ENCODE data around the gene FAM120C. TPM values are rescaled to one million over a fixed set of nuclear protein-coding genes. Genes with fewer than 3 reads are reported as not detected.

The FAM120C gene
- total RNA-seq, 1 donor from 2014 or later: 7.0 TPM

DNA sequence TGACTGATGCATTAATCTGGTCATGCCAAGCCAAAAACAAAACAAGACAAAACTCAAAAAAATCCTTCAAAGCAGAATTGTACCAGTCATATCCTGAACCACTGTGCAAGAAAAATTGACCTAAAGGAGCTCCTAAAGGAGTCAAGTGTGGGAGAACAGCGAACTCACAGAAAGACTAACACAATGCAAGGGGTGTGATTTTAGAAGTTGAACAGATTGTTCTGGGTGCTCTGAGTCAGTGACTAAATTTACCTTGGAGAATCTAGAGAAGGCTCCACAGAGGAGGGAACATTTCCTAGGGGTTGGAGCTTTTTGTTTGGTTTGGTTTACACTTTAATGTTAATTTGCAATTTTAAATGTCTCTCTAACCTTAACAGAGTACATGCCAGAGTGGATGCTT, 89.9 kb downstream of the FAM120C start:
- H3K4me3 Mint-ChIP-seq (ENCODE audit: unreplicated experiment): no peak overlapping the region
- DNase-seq (ENCODE audit: low spot score): no peak
- TF ChIP-seq, protein P1, sequence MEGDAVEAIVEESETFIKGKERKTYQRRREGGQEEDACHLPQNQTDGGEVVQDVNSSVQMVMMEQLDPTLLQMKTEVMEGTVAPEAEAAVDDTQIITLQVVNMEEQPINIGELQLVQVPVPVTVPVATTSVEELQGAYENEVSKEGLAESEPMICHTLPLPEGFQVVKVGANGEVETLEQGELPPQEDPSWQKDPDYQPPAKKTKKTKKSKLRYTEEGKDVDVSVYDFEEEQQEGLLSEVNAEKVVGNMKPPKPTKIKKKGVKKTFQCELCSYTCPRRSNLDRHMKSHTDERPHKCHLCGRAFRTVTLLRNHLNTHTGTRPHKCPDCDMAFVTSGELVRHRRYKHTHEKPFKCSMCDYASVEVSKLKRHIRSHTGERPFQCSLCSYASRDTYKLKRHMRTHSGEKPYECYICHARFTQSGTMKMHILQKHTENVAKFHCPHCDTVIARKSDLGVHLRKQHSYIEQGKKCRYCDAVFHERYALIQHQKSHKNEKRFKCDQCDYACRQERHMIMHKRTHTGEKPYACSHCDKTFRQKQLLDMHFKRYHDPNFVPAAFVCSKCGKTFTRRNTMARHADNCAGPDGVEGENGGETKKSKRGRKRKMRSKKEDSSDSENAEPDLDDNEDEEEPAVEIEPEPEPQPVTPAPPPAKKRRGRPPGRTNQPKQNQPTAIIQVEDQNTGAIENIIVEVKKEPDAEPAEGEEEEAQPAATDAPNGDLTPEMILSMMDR (IDR thresholded peaks at IDR 0.05; ENCODE audit: unreplicated experiment): no peak
- H3K9me3 Mint-ChIP-seq (ENCODE audit: unreplicated experiment): no peaks in the 10 kb centered on the region
- H3K27me3 Mint-ChIP-seq (ENCODE audit: unreplicated experiment): no peaks in the 10 kb centered on the region
- no peak overlapping the region for H3K27ac Mint-ChIP-seq (ENCODE audit: unreplicated experiment)
- H3K36me3 Mint-ChIP-seq (ENCODE audit: low read depth, unreplicated experiment): no peaks in the 10 kb centered on the region
- H3K4me1 Mint-ChIP-seq (ENCODE audit: unreplicated experiment): no peaks in the 10 kb centered on the region

DNA sequence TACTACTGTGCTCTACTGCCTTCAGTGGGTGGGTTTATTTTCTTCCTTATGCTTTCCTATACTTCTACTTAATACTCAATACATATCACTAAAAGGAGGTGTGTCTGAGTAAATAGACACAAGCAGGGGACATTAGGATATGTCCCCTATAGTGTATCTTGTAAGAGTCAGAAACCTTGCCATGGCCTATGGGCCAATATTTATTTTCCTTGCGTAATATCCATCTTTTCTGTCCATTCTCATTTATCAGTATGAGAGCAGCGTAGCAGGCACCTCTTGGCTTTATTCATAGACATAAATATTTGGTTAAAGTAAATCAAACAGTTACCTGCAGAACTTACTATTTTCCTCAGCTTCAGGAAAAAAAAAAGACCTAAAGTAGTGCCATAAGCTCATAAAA, 92.2 kb downstream of the FAM120C start:
- Mint-ChIP-seq H3K9me3 (ENCODE audit: unreplicated experiment) (no peaks in the 10 kb centered on the region), H3K36me3 (ENCODE audit: low read depth, unreplicated experiment) (no peaks in the 10 kb centered on the region)

DNA sequence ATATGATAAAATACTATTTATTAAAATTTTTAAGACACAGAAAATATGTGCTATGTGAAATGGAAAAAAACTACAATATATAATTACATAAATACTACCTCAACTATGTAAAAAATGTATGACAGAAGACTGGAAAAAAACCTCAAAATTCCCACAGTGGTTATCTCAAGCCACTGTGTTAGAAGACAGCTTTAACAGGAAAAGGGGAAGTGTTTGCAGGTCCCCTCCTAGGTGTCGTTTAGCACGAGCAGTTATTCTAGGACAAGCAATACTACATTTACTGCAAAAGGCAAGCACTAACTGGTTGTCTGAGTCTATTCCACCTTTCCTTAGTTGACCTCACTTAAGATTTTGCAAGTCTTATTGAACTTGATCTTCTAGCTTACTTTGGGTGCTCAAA, 93.9 kb downstream of the FAM120C start:
- Mint-ChIP-seq H3K4me3 (ENCODE audit: unreplicated experiment) (no peak overlapping the region), H3K36me3 (ENCODE audit: low read depth, unreplicated experiment) (no peaks in the 10 kb centered on the region), H3K27me3 (ENCODE audit: unreplicated experiment) (no peaks in the 10 kb centered on the region), H3K27ac (ENCODE audit: unreplicated experiment) (no peak overlapping the region), H3K9me3 (ENCODE audit: unreplicated experiment) (no peaks in the 10 kb centered on the region), H3K4me1 (ENCODE audit: unreplicated experiment) (no peaks in the 10 kb centered on the region)
- TF ChIP-seq, protein P1 (IDR thresholded peaks at IDR 0.05; ENCODE audit: unreplicated experiment): no peak
- no peak for DNase-seq (ENCODE audit: low spot score)

More for the DNA sequence above, 92.2 kb downstream of the FAM120C start:
- TF ChIP-seq, protein P1 (IDR thresholded peaks at IDR 0.05; ENCODE audit: unreplicated experiment): no peak
- H3K27me3 Mint-ChIP-seq (ENCODE audit: unreplicated experiment): no peaks in the 10 kb centered on the region
- no peak overlapping the region for H3K4me3 Mint-ChIP-seq (ENCODE audit: unreplicated experiment)
- no peak for DNase-seq (ENCODE audit: low spot score)
- no peaks in the 10 kb centered on the region for H3K4me1 Mint-ChIP-seq (ENCODE audit: unreplicated experiment)
- H3K27ac Mint-ChIP-seq (ENCODE audit: unreplicated experiment): no peak overlapping the region

DNA sequence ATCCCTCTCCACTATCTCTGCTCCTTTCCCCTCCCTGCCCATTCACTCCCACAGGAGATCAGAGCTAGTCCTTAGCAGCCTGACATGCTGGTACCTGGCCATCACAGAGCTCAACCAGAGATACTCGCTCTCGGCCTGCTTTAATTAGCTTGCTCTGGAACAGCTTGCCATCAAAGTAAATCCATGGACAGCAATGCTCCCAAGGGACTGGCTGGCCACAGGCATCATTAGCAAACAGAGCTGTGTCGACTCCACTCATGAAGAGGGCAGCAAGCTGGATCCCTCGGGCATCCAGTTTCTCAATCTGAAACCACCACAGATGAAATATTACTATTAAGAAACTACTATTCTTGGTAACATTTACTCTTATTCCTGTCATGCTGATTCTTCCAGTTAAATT, 95.4 kb downstream of the FAM120C start:
- no peaks in the 10 kb centered on the region for H3K9me3 Mint-ChIP-seq (ENCODE audit: unreplicated experiment)
- no peak overlapping the region for H3K4me3 Mint-ChIP-seq (ENCODE audit: unreplicated experiment)
- DNase-seq (ENCODE audit: low spot score): no peak
- H3K27me3 Mint-ChIP-seq (ENCODE audit: unreplicated experiment): no peaks in the 10 kb centered on the region
- H3K4me1 Mint-ChIP-seq (ENCODE audit: unreplicated experiment): no peaks in the 10 kb centered on the region
- no peak overlapping the region for H3K27ac Mint-ChIP-seq (ENCODE audit: unreplicated experiment)
- no peaks in the 10 kb centered on the region for H3K36me3 Mint-ChIP-seq (ENCODE audit: low read depth, unreplicated experiment)
- TF ChIP-seq, protein P1 (IDR thresholded peaks at IDR 0.05; ENCODE audit: unreplicated experiment): no peak

DNA sequence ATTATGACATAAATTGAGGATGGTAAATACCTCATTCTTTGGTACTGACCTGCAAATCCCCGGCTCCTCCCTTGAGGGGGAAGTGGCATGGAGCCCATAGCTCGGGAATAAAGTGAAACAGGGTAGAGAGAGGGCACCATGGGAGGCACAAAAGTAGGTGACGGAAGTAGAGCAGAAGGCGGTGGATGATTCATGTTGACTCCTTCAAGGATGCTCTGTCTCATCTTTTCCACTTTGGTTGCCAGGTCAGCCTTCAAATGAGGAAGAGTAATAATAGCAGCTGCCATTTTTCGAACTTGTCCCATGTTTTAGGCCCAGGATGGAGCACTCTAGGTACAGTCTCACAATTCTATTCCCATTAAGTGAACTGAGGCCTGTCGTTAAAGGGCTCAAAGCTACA, 97.4 kb downstream of the FAM120C start:
- Mint-ChIP-seq H3K27me3 (ENCODE audit: unreplicated experiment) (no peaks in the 10 kb centered on the region), H3K27ac (ENCODE audit: unreplicated experiment) (no peak overlapping the region), H3K4me3 (ENCODE audit: unreplicated experiment) (no peak overlapping the region), H3K9me3 (ENCODE audit: unreplicated experiment) (no peaks in the 10 kb centered on the region), H3K4me1 (ENCODE audit: unreplicated experiment) (no peaks in the 10 kb centered on the region), H3K36me3 (ENCODE audit: low read depth, unreplicated experiment) (no peaks in the 10 kb centered on the region)
- no peak for DNase-seq (ENCODE audit: low spot score)
- TF ChIP-seq, protein P1 (IDR thresholded peaks at IDR 0.05; ENCODE audit: unreplicated experiment): no peak
